ENCODE results near the gene CREB5. TPM values are rescaled to one million over a fixed set of nuclear protein-coding genes. Genes with fewer than 3 reads are reported as not detected.
A peak's percentile ranks its signal among the peaks of the same experiment; 100 is the strongest.

CREB5 gene
- total and polyA plus RNA-seq, 2 of the 8 experiments (the other 6 are each of a cell fraction or from before 2014, with no cell fraction given): 2.4 to 2.7 TPM

- TF ChIP-seq, protein P1, sequence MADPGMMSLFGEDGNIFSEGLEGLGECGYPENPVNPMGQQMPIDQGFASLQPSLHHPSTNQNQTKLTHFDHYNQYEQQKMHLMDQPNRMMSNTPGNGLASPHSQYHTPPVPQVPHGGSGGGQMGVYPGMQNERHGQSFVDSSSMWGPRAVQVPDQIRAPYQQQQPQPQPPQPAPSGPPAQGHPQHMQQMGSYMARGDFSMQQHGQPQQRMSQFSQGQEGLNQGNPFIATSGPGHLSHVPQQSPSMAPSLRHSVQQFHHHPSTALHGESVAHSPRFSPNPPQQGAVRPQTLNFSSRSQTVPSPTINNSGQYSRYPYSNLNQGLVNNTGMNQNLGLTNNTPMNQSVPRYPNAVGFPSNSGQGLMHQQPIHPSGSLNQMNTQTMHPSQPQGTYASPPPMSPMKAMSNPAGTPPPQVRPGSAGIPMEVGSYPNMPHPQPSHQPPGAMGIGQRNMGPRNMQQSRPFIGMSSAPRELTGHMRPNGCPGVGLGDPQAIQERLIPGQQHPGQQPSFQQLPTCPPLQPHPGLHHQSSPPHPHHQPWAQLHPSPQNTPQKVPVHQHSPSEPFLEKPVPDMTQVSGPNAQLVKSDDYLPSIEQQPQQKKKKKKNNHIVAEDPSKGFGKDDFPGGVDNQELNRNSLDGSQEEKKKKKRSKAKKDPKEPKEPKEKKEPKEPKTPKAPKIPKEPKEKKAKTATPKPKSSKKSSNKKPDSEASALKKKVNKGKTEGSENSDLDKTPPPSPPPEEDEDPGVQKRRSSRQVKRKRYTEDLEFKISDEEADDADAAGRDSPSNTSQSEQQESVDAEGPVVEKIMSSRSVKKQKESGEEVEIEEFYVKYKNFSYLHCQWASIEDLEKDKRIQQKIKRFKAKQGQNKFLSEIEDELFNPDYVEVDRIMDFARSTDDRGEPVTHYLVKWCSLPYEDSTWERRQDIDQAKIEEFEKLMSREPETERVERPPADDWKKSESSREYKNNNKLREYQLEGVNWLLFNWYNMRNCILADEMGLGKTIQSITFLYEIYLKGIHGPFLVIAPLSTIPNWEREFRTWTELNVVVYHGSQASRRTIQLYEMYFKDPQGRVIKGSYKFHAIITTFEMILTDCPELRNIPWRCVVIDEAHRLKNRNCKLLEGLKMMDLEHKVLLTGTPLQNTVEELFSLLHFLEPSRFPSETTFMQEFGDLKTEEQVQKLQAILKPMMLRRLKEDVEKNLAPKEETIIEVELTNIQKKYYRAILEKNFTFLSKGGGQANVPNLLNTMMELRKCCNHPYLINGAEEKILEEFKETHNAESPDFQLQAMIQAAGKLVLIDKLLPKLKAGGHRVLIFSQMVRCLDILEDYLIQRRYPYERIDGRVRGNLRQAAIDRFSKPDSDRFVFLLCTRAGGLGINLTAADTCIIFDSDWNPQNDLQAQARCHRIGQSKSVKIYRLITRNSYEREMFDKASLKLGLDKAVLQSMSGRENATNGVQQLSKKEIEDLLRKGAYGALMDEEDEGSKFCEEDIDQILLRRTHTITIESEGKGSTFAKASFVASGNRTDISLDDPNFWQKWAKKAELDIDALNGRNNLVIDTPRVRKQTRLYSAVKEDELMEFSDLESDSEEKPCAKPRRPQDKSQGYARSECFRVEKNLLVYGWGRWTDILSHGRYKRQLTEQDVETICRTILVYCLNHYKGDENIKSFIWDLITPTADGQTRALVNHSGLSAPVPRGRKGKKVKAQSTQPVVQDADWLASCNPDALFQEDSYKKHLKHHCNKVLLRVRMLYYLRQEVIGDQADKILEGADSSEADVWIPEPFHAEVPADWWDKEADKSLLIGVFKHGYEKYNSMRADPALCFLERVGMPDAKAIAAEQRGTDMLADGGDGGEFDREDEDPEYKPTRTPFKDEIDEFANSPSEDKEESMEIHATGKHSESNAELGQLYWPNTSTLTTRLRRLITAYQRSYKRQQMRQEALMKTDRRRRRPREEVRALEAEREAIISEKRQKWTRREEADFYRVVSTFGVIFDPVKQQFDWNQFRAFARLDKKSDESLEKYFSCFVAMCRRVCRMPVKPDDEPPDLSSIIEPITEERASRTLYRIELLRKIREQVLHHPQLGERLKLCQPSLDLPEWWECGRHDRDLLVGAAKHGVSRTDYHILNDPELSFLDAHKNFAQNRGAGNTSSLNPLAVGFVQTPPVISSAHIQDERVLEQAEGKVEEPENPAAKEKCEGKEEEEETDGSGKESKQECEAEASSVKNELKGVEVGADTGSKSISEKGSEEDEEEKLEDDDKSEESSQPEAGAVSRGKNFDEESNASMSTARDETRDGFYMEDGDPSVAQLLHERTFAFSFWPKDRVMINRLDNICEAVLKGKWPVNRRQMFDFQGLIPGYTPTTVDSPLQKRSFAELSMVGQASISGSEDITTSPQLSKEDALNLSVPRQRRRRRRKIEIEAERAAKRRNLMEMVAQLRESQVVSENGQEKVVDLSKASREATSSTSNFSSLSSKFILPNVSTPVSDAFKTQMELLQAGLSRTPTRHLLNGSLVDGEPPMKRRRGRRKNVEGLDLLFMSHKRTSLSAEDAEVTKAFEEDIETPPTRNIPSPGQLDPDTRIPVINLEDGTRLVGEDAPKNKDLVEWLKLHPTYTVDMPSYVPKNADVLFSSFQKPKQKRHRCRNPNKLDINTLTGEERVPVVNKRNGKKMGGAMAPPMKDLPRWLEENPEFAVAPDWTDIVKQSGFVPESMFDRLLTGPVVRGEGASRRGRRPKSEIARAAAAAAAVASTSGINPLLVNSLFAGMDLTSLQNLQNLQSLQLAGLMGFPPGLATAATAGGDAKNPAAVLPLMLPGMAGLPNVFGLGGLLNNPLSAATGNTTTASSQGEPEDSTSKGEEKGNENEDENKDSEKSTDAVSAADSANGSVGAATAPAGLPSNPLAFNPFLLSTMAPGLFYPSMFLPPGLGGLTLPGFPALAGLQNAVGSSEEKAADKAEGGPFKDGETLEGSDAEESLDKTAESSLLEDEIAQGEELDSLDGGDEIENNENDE (IDR thresholded peaks at IDR 0.05; ENCODE audit: insufficient replicate concordance, low read length): no peak
- peak; percentile 66; the same call in 1 of the 2 replicates for TF ChIP-seq EGR1 (IDR thresholded peaks at IDR 0.05; ENCODE audit: borderline replicate concordance, low read depth, low read length)
Measured at GRCh38 chr7:28490831-28491230, 78.5 kb downstream of the CREB5 start (continued).
